K562 (cell line): ENCODE results near the gene COL21A1.

ENCODE experiments used
- CBX5 ChIP-seq: IDR thresholded peaks from 2 replicates; pipeline ENCODE4 v1.6.1; 2014; ENCODE audit warnings: low read depth, borderline replicate concordance
- E2F1 ChIP-seq: sonication (generic); formaldehyde crosslinking; IDR thresholded peaks from 2 replicates; pipeline ENCODE4 v1.8.1; 2023; ENCODE audit warnings: mild to moderate bottlenecking, missing genetic modification reagents, moderate library complexity
- FOS ChIP-seq: IDR thresholded peaks from 3 replicates; pipeline ENCODE4 v1.6.1; 2011; ENCODE audit not compliant: insufficient read length; ENCODE audit errors: extremely low read depth
- FOXA1 ChIP-seq: fragments of 450-650 bp; IDR thresholded peaks from 2 replicates; pipeline ENCODE4 v1.6.1; 2016; ENCODE audit warnings: mild to moderate bottlenecking, borderline replicate concordance
- FOXK1 ChIP-seq: sonication (generic); formaldehyde crosslinking; IDR thresholded peaks from 2 replicates; pipeline ENCODE4 v1.8.0; 2022; ENCODE audit warnings: missing genetic modification reagents, mild to moderate bottlenecking, borderline replicate concordance
- JUNB ChIP-seq: fragments of 450-650 bp; formaldehyde crosslinking; conservative IDR thresholded peaks from 2 replicates; pipeline ENCODE4 v1.4.0; 2020; ENCODE audit warnings: mild to moderate bottlenecking
- JUND ChIP-seq, 2 experiments: IDR thresholded peaks; 2 replicates in 1 of 2; 3 replicates in 1 of 2; pipeline ENCODE4 v1.6.1; 2011; ENCODE audit warnings: borderline replicate concordance in 2 of 2, low read depth in 2 of 2, low read length in 2 of 2, improper control_type of control experiment in 1 of 2, missing biosample characterization in 1 of 2, missing genetic modification characterization in 1 of 2, missing genetic modification reagents in 1 of 2
- MAFK ChIP-seq: IDR thresholded peaks from 2 replicates; pipeline ENCODE4 v1.6.1; 2011; ENCODE audit warnings: low read length, improper control_type of control experiment
- POLR2A ChIP-seq: fragments of 450-650 bp; conservative IDR thresholded peaks from 2 replicates; pipeline ENCODE4 v1.6.1; 2016
- ZNF76 ChIP-seq: fragments of 250-450 bp; sonication (Bioruptor Pico); IDR thresholded peaks from 2 replicates; pipeline ENCODE4 v1.4.0; 2020; ENCODE audit warnings: mild to moderate bottlenecking, moderate library complexity, borderline replicate concordance
- TF ChIP-seq, protein P1 (sequence below), 3 experiments: IDR thresholded peaks in 2 of 3; conservative IDR thresholded peaks in 1 of 3; 2 replicates each; pipeline ENCODE4 v1.5.1; 2011 to 2012; ENCODE audit warnings: low read length in 3 of 3, mild to moderate bottlenecking in 3 of 3, control low read depth in 2 of 3, improper control_type of control experiment in 1 of 3, inconsistent platforms in 1 of 3, low read depth in 1 of 3, mixed read lengths in 1 of 3, moderate library complexity in 1 of 3; ENCODE audit not compliant: insufficient read depth in 2 of 3

DNA sequence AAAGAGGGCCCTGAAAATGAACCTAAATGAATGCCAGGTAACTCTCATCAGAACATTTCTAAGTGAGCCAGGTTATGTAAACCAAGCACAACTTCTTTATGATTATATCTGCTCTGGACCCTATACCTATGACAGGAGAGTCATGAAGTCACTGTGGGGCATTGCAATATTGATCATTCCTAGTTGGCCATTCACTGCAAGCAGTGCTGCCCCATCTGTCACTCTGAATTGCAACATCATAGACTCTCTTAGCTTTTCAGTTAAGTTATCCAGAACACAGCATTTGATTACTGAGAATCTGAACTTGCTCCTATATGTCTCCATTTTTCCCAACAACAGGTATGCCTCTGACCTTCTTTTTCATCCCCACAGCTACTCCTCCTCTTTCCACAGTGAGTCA, 3.3 kb downstream of the COL21A1 start:
- TF ChIP-seq, protein P1, sequence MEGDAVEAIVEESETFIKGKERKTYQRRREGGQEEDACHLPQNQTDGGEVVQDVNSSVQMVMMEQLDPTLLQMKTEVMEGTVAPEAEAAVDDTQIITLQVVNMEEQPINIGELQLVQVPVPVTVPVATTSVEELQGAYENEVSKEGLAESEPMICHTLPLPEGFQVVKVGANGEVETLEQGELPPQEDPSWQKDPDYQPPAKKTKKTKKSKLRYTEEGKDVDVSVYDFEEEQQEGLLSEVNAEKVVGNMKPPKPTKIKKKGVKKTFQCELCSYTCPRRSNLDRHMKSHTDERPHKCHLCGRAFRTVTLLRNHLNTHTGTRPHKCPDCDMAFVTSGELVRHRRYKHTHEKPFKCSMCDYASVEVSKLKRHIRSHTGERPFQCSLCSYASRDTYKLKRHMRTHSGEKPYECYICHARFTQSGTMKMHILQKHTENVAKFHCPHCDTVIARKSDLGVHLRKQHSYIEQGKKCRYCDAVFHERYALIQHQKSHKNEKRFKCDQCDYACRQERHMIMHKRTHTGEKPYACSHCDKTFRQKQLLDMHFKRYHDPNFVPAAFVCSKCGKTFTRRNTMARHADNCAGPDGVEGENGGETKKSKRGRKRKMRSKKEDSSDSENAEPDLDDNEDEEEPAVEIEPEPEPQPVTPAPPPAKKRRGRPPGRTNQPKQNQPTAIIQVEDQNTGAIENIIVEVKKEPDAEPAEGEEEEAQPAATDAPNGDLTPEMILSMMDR (IDR thresholded peaks at IDR 0.05 in 2 of 3, conservative IDR thresholded peaks at IDR 0.05 in 1 of 3; ENCODE audit: insufficient read depth in 2 of 3, low read depth in 1 of 3, low read length in 3 of 3), result no peak
- no peak for TF ChIP-seq FOXK1 (CRISPR knock-in tag)
- no peak for TF ChIP-seq MAFK
- TF ChIP-seq JUND (IDR thresholded peaks at IDR 0.05; ENCODE audit: borderline replicate concordance, low read depth, low read length), result no peak
- no peak for TF ChIP-seq JUND (tag; IDR thresholded peaks at IDR 0.05; ENCODE audit: borderline replicate concordance, low read depth, low read length)
- no peak for TF ChIP-seq CBX5
- no peak for TF ChIP-seq E2F1 (CRISPR knock-in tag)
- no peak for TF ChIP-seq JUNB (CRISPR knock-in tag)
- TF ChIP-seq POLR2A, result no peak
- TF ChIP-seq FOS, result no peak
- TF ChIP-seq ZNF76 (CRISPR knock-in tag), result no peak
- no peak for TF ChIP-seq FOXA1
